Fibroblast of gingiva (primary cell): ENCODE measurements around the gene MPP4.
"Not testable (repeated sequence)": the region's sequence is repeated elsewhere in the genome, so short reads cannot be mapped to it uniquely, and the experiment has no call there.

Experiments used
- DNase-seq: peaks from one replicate; pipeline ENCODE4 v3.0.0-alpha.2; 2011; ENCODE audit warnings: low read depth

MPP4 gene

DNA sequence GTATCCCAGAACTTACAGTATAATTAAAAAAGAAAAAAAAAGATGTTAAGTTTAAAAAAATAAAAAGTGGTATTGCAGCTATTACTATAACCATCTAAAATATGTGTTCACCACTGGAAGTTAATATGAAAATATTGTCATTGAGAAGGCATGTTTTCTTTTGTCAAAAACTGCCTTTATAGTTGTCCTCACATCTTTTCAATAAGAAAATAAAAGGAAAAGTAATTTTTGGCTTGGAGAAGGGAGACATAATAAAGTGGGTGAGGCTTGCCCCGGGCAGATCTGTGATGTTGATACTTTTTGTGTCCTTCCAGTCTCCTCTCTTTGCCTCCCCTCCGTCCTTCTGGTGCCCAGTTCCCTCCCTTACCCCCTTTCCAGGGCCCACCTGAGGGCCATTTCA is 24.9 kb downstream of the MPP4 start:
- DNase-seq = no peak

DNA sequence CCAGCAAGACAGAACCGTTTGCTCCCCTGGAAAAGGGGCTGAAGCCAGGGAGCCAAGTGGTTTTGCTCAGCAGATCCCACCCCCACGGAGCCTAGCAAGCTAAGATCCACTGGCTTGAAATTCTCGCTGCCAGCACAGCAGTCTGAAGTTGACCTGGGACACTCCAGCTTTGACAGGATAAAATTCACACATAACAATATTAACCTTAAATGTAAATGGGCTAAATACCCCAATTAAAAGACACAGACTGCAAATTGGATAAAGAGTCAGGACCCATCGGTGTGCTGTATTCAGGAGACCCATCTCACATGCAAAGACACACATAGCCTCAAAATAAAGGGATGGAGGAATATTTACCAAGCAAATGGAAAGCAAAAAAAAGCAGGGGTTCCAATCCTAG is 27.2 kb downstream of the MPP4 start:
- DNase-seq = not testable (repeated sequence)

DNA sequence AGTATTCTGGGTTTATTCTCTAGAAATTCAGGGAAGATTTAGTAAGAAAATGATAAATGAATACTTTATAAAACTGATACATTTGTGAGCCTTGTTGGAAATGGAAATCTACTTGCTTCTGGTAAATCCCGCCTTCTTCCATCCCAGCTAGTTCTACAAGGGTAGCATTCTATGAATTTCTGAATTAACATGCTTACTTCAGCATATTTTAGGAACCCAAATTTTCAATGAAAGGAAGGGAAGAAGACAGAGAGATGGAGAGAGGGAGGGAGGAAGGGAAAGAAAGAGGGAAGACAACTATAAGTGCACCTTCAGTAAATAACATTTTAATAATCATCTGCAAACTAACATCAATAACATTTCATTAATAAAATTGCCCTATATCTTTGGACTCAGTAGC is 28.6 kb downstream of the MPP4 start:
- DNase-seq = no peak

DNA sequence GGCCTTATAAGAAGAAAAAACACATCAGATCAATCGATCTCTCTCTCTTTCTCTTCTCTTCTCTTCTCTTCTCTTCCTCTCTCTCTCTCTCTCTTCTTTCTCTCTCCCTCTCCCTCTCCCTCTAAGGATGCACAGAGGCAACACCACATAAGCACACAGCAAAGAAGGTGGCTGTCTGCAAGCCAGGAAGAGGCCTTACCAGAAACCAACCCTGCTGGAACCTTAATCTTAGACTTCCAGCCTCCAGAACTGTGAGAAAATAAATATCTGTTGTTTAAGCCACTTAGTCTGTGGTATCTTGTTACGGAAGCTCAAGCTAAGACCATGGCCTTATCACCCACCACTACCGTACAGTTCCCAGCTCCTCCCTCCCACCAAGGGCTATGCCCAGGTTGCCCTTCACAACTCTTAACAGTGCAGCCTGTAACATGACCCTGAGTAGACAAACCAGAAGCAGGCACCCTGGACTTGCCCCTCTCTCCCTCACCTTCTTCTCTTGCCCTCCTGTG is 30.0 kb downstream of the MPP4 start:
- DNase-seq = no peak

DNA sequence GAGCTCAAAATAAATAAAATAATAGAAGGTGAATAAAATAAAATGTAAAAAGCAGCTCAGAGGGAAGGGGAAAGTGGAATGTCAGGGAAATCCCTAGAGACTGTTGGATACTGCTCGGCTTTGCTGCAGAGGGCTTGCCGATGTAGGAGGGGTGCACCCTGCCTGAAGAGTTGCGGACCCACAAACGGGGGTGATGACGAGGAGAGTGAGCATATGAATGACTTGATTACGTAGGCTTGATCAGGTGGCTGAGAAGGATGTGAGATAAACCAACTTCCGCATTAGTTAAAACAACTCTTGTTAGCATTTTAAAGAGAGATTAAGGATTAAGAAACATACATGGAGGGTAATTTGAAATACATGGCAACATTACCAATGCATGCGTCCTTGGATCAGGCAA is 34.1 kb downstream of the MPP4 start:
- no peak for DNase-seq

DNA sequence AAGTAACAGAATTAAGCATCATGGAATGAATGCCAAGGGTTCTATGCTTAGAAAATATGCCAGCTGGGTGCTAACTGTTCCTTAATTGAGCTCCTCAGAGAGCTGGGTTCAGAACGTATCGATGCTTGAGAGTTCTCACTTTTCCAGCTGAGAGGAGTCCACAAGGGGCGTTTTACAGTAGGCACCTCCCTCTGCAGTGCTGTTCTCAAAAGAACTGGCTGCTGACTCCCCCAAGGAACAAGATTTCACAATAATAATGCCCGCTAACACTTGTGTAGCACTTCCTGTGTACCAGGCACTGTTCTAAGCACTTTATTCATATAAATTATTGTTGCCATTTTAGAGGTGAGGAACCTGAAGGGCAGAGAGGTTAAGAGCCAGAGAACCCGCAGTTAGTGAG is 37.1 kb downstream of the MPP4 start:
- peak; percentile 5 for DNase-seq

DNA sequence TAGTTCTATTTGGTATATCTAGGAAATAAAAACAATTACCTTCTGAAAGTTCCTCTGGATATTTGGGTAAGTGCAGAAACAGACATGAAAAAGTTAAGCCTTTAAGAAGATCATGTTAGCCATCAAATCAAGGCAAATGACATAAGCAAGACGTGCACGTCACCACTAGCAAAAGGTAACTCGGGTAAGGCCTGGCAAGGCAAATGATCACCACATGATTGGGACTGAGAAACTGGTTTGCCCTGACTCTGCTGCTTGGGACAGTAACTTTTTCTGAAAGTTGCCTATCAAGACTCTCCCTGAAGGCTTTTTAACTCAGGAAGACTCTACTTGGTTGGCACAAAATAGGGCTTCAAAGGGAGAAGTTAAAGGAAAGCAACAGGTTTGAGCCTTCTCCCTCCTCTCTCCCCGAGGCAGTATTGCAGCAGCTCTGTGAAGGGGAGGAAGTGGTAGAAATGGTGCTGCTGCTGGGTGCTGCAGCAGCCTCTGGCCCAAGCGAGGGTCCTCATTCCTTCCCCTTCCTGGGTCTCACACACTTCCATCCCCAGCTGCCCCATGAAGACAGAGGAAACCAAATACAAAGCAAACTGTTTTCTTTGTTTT is 38.0 kb downstream of the MPP4 start:
- no peak for DNase-seq

DNA sequence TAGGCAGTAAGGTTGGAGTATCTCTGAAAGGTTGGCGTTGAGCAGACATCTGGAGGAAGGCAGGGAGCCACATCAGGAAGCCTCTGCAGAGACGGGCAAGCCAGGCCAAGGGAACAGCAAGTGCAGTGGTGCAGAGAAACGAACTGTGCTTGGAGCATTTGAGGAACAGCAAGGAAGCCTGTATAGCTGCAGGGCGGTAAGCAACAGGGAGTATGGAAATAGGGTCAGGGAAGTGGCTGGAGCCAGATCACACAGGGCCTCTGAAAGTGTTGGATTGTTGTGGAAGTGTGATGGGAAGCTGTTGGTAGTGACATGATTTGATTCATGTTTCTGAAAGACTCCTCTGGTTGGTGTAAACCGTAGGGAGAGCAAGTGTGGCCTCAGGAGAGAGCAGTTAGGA is 41.7 kb downstream of the MPP4 start:
- no peak for DNase-seq

DNA sequence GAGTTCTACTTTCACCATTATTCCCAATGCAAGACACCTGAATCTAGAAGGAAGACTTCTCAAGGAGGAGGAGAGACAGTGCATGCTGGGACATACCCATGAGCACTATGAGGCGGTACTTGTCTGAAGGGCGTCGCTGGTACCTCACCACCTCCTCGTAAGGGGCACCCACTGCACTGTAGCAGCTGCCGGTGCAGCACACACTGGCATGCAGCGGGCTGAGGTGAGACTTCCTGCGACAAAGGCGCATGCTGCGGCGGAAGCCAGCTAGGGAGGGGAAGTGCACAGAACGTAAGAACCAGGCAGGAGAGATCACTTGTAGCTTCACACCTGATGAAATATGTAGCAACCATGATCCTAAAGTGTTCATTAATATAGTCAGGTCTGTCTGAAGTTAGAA is 42.3 kb downstream of the MPP4 start:
- DNase-seq = no peak

DNA sequence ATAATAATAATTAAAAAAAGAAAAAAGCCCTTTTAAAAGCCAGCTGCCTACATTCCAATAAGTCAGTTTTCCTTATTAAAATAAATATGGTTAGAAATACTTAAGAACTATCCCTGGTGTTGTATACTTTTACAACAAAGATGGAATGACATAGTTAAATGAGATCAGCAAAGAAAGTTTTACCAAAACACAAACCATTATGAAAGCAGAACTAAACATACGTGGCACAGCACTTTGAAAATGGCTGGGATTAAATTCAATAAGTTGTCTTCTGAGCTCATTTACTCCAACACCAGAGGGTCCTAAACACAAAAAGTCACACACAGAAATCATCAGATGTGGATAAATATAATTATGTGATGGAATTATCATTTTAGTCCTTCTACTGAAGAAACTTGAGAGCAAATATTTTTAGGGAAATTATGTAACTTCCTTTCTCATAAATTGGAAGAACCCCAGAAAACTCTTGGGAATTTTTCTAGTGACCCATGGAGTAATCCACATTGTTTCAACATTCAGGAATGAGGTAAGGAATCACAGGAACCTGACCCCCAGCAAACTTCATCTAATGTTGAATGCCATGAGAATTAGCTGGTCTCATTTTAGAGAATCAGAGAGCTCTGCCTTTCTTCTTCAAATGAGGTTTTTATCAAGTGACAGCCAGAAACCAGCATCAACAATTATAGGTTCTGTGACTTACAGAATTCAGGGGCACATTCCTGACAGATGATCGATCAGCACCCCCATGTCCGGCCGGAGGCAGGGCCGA is 43.6 kb downstream of the MPP4 start:
- peak; percentile 75 for DNase-seq

DNA sequence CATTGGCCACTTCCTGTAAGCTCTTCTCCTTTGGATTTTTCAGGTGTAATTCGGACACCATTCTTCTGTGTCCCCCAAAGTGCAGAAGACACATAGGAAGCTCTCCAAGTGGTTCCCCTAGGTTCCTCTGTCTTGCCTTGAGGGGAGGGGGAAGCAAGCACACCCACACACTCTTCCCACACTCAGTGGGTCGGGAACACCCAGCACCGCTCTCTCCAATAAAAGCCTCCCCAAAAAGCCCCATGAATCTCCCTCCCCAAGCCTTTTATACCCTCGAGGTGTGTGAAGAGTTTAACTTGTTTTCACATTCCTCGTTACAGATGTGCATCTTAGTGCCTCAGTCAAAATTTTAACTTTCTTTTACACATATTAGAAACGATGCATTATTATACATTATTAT is 45.2 kb downstream of the MPP4 start:
- DNase-seq = no peak

DNA sequence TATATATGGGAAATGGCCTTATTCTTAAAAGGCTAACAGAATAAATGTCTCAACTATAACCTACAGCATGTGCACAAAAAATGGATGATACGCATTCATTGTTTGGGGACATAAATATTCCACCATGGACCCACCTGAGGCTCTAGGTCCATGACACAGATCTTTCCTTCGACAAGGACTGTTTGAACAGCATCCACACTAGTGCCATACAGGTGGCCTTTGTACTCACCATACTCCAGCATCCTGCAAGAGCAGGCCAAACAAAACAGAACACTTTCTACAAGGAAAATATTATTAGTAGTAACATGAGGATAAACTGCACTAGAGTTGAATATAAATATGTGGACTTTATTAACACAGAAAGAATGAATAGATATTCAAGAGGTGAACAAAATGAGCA is 49.0 kb downstream of the MPP4 start:
- no peak for DNase-seq

DNA sequence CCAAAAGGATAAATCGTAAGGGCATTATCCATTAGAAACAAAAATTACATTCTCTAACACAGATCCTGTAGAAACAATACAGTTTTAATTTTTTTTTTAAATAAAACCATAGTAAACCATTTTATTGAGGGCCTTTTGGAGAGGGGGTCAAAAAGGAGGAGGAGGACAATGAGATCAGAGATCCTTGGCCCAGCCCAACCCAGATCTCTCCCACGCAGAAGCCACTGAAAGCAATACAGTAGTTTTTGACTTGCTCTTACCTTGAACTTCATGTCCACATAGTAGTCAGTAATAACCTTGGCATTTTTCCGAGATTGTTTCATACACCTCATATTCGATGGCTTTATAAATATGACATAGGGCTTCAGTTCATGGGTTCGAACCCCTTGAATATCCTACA is 51.0 kb downstream of the MPP4 start:
- no peak for DNase-seq

DNA sequence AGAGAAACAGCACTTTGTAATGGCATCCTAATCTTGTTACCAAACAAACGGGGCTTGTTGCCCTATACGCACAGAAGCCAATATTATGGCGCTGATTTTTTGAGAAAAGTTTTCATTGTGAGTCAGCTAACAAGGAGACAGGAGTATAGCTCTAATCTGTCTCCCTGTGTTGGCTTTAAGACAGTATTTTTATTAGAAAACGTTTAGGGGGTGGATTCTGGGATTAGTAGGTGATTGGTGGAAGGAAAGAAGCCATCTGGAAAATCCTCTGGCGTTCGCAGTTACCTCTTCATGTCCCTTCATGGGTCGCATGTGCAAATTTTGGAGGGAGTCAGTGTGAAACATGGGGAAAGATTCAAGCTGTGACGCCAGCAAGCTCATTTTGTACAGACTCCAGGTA is 54.4 kb downstream of the MPP4 start:
- peak; percentile 18 for DNase-seq

DNA sequence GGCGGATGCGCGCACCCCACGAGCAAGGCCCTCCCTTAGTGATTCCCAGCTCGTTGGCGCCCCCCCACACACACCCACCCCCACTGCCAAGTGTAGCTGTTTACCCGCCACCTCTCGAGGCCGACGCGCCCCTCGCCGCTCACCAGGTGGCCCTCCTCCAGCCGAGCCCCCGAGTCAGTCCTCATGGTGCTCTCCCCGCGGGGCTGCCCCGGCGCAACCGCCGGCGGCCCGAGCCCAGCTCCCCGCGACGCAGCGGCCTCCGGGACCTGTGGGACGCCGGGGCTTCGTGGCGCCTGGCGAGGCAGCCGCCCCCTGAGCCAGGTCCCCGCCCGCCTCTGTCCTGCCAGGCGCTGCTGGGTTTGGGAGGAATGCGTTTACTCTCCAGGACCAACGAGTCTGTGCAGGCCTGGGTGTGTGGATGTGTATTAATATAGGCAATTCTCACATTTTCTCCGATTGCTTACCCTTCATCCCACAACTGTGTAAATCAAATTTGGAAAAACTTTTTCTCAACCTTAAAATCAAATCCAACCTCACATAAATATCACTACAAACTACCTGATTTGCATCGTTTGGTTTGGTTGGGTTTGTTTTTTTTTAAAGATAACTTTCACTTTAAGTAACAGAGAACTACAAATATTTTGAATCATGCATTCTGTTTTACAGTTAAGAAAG is 55.1 kb downstream of the MPP4 start, which contains the start of gene TMEM237:
TSS of gene TMEM237 (minus strand) at position 288 of the 675 bp plus-strand sequence. CDS start at position 185, 103 bp downstream.
- DNase-seq = peak; percentile 29

DNA sequence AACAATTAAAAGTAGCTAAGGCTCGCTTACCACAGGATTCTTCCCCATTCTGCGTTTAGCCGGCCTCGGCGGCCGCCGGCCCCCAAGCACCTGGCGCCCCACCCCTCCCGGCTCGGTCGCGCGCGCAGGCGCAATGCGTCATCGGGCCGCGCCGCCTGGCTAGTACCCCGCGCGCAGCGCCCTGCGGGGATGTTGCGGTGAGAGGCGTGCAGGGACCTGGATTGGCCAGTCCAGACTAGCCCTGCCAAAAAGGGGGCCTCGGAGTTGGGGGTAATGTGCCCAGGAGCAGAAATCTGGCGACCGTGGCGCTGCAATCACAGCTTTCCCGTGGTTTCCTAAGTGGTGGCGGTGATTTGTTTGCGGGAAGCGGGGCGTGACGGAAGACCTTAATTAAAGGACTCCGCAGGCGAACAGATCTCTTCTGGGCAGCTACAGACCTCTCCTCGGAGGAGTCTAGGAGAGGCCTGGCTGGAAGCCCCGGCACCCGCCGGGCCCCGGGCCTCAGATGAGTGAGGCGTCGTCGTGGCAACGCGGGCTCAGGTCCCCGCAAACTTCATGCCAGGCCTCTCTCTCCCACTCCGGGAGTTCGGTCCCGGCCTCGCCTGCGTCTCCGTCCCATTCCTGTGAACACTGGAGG is 55.7 kb downstream of the MPP4 start:
- peak; percentile 71 for DNase-seq

DNA sequence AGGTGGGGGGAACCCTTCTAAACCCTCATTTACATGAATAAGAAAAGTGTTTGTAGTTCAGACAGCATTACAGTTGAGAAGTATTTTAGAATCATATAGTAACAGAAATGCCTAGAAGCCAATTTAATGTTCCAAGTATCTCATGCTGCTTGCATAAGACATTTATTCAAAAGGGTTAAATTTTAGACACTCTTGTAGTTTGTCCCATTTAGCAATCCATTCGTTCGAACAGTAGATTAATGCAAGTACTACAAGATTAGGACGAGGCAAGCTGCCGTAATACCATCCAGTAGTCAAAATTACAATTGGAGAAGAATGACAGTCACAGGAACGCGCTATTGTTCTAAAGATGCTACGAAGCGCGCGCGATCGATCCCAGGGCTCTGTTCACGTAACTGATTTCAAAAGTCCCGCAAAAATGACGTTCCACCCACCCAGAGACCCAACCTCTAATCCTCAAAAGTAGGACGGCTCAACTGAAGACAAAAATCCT is 56.3 kb downstream of the MPP4 start:
- no peak for DNase-seq

DNA sequence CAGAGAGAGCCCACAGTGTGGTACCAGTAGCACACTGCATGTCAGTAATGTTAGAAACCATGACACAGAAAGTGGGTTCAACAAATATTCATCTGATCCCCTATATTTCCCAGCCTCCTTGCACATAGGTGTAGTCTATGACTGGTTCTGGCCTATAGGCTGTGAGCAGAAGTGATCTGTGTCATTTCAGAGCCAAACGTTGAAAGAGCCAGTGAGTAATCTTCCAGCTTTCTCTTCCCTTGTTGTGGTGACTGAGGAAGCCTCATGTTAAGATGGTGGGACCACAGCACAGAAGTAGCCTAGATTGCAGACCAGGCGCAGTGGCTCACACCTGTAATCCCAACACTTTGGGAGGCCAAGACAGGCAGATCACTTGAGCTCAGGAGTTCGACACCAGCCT is 59.2 kb downstream of the MPP4 start:
- DNase-seq = no peak

DNA sequence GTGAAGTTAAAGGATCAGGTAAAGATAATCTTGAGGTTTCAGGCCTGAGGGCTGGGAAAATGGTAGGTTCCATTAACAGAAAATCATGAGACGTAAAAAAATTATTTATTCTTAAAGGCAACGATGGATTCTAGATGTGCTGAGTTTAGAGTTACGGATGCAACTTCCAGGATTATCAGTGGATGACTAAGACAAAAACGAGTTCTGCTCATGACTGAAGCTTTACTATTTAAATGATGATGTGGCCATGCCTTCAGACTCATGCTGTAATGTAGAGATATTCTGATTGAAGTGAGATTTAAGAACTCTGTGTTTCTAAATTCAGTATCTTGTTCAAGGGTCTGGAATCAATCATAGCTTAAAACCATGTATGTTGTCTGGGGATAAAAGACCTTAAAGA is 60.1 kb downstream of the MPP4 start:
- DNase-seq = no peak

DNA sequence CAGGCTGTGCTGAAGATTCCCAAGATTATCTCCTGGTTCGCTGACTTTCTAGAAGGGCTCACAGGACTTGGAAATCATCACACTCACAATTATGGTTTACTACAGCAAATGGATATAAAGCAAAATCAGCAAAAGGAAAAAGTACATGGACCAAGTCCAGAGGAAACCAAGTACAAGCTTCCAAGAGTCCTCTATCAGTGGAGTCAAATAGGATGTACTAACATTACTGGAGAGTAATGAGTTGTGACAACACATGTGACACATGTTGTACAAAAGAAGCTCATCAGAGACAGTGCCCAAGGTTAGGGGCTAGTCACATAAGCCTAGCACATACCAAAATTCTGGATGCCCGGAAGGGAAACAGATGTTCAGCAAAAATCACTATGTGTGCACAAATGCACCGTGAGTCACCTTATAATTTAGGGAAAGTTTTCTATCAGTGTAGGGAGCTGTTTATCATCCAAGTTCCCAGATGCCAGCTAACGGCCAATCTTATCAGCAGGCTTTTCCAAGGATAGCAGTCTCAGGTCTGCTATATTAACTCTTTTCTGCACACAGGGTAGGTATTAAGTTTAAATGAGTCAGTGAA is 64.7 kb downstream of the MPP4 start:
- no peak for DNase-seq

DNA sequence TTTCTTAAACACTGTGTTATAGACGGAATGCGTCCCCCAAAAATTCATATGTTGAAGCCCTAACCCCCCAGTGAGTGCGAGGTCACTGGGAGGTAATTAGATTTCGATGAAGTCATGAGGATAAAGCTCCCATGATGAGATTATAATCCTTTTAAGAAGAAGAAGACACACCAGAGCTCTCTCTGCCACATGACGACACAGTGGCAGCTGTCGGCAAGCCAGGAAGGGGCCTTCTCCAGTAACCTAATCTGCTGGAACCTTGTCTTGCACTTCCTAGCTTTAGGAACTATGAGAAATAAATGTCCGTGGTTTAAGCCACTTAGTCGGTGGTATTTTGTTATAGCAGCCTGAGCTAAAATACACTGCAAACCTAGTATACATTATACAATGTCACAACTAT is 67.4 kb downstream of the MPP4 start:
- DNase-seq = no peak

DNA sequence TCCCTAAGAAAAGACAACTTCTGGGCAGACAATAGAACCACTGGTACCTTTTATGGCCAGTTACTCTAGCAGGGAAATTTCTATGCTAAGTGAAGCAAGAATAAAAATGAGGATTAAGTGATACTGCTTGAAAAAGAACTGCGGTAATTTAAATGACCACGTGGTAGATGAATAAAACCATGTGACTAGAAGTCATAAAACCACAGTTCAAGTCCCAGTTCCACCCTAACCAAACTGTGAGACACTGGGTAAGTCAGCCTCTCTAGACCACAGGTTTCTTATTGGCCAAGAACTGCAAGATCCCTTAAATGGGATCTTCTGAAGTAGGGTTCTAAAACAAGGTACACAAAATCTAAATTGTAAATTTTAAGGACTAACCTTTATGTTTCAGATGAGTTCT is 67.9 kb downstream of the MPP4 start:
- DNase-seq = no peak
